ENCODE data around the gene IFNL4.

DNA sequence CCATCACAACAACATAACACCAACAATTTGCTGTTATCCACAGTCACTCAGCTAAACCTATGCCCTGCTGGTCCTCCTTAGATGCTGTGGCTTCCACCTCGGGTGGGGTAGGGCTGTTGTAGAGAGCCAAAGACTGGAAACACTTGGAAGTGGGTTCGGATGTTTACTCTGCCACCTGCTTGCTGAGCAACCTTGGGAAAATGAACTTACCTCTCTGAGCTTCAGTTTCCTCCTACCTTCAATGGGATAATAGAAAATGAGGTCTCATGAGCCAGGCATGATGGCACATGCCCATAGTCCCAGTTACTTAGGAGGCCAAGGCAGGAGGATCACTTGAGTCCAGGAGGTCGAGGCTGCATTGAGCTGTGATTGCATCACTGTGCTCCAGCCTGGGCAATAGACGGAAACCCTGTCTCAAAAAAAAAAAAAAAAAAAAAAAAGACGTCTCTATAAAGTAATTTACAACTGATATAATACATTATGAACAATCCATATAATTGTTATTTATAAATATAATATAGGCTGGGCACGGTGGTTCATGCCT, 41.3 kb downstream of the IFNL4 start:
- TF ChIP-seq, protein P1, sequence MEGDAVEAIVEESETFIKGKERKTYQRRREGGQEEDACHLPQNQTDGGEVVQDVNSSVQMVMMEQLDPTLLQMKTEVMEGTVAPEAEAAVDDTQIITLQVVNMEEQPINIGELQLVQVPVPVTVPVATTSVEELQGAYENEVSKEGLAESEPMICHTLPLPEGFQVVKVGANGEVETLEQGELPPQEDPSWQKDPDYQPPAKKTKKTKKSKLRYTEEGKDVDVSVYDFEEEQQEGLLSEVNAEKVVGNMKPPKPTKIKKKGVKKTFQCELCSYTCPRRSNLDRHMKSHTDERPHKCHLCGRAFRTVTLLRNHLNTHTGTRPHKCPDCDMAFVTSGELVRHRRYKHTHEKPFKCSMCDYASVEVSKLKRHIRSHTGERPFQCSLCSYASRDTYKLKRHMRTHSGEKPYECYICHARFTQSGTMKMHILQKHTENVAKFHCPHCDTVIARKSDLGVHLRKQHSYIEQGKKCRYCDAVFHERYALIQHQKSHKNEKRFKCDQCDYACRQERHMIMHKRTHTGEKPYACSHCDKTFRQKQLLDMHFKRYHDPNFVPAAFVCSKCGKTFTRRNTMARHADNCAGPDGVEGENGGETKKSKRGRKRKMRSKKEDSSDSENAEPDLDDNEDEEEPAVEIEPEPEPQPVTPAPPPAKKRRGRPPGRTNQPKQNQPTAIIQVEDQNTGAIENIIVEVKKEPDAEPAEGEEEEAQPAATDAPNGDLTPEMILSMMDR (IDR thresholded peaks at IDR 0.05) = no peak
- no peak for TF ChIP-seq POLR2AphosphoS5 (IDR thresholded peaks at IDR 0.05)
